Measurements from ENCODE around the gene UGT1A1. TPM values are rescaled to one million over a fixed set of nuclear protein-coding genes. Genes with fewer than 3 reads are reported as not detected.

The UGT1A1 gene
- total and polyA plus RNA-seq, 10 donors: not detected

- peak; percentile 50 for DNase-seq
- peaks cover 0 to 28% (median 0%) of the 10 kb centered on the region in 7 donors for H3K27me3 ChIP-seq (replicated peaks in 1 of 7)
- WGBS, 5 donors: 82 to 95% (median 90%) methylated on average over 6 to 7 of the region's 7 CpGs
These were observed 29.5 kb downstream of the UGT1A1 start for GRCh38 chr2:233789554-233789953.

GRCh38 chr2:233791151-233791882 is 31.2 kb downstream of the UGT1A1 start:
- Histone ChIP-seq H3K4me1 (no peaks in the 10 kb centered on the region), H3K4me3 (no peak overlapping the region), H3K36me3 (no peaks in the 10 kb centered on the region), H3K27me3 (replicated peaks in 1 of 7) (peaks cover 0 to 14% (median 0%) of the 10 kb centered on the region in 7 donors), H3K9me3 (no peaks in the 10 kb centered on the region), H3K27ac (no peak overlapping the region)
- intact Hi-C loops (cut with DNase I; ENCODE audit: low total_unique reads): no loop called here
- 85 to 90% (median 87%) methylated on average over 18 of the region's 18 CpGs for WGBS, 5 donors
- TF ChIP-seq POLR2A (IDR thresholded peaks at IDR 0.05) (no peak), POLR2AphosphoS5 (IDR thresholded peaks at IDR 0.05) (no peak), CTCF (IDR thresholded peaks at IDR 0.05 in 8 of 11, conservative IDR thresholded peaks at IDR 0.05 in 3 of 11) (no peak)
- peak; percentile 41 for DNase-seq

More at GRCh38 chr2:233789554-233789953, 29.5 kb downstream of the UGT1A1 start:
- H3K4me3 ChIP-seq: no peak overlapping the region
- no peaks in the 10 kb centered on the region for H3K9me3 ChIP-seq
- intact Hi-C loops (cut with DNase I; ENCODE audit: low total_unique reads): no loop called here
- TF ChIP-seq POLR2AphosphoS5 (IDR thresholded peaks at IDR 0.05): no peak
- TF ChIP-seq CTCF (IDR thresholded peaks at IDR 0.05 in 8 of 11, conservative IDR thresholded peaks at IDR 0.05 in 3 of 11): no peak
- no peak for TF ChIP-seq POLR2A (IDR thresholded peaks at IDR 0.05)
- no peaks in the 10 kb centered on the region for H3K4me1 ChIP-seq
- H3K36me3 ChIP-seq: no peaks in the 10 kb centered on the region
- no peak overlapping the region for H3K27ac ChIP-seq

- peak; percentile 48 for DNase-seq
- H3K4me1 ChIP-seq: no peaks in the 10 kb centered on the region
- intact Hi-C loops (cut with DNase I; ENCODE audit: low total_unique reads): no loop called here
- 76 to 89% (median 80%) methylated on average over 9 of the region's 9 CpGs for WGBS, 5 donors
- no peaks in the 10 kb centered on the region for H3K36me3 ChIP-seq
- H3K27ac ChIP-seq: no peak overlapping the region
- TF ChIP-seq POLR2A (IDR thresholded peaks at IDR 0.05) (no peak), POLR2AphosphoS5 (IDR thresholded peaks at IDR 0.05) (no peak), CTCF (IDR thresholded peaks at IDR 0.05 in 8 of 11, conservative IDR thresholded peaks at IDR 0.05 in 3 of 11) (no peak)
- peaks cover 0 to 14% (median 0%) of the 10 kb centered on the region in 7 donors for H3K27me3 ChIP-seq (replicated peaks in 1 of 7)
- no peaks in the 10 kb centered on the region for H3K9me3 ChIP-seq
- no peak overlapping the region for H3K4me3 ChIP-seq
These were observed 31.8 kb downstream of the UGT1A1 start for GRCh38 chr2:233791883-233792329.

- H3K9me3 ChIP-seq: no peaks in the 10 kb centered on the region
- TF ChIP-seq POLR2AphosphoS5 (IDR thresholded peaks at IDR 0.05) (no peak), POLR2A (IDR thresholded peaks at IDR 0.05) (no peak), CTCF (IDR thresholded peaks at IDR 0.05 in 8 of 11, conservative IDR thresholded peaks at IDR 0.05 in 3 of 11) (no peak)
- no peaks in the 10 kb centered on the region for H3K4me1 ChIP-seq
- H3K27ac ChIP-seq: no peak overlapping the region
- no peaks in the 10 kb centered on the region for H3K36me3 ChIP-seq
- WGBS, 5 donors: 84 to 97% (median 90%) methylated on average over 7 of the region's 7 CpGs
- DNase-seq: no peak
- intact Hi-C loops (cut with DNase I; ENCODE audit: low total_unique reads): no loop called here
- H3K4me3 ChIP-seq: no peak overlapping the region
- H3K27me3 ChIP-seq (replicated peaks in 1 of 7): peaks cover 0 to 14% (median 0%) of the 10 kb centered on the region in 7 donors
These were observed 32.6 kb downstream of the UGT1A1 start for GRCh38 chr2:233792720-233793119.

Measured in spleen (tissue), 11 donors.